CD4-positive, alpha-beta T cell treated with Interleukin-21 for 1 hour (primary cell): ENCODE results near the gene SCAF4.

Experiments used
- DNase-seq: peaks from one replicate; pipeline ENCODE4 v3.0.0-alpha.2; 2020

The SCAF4 gene

DNA sequence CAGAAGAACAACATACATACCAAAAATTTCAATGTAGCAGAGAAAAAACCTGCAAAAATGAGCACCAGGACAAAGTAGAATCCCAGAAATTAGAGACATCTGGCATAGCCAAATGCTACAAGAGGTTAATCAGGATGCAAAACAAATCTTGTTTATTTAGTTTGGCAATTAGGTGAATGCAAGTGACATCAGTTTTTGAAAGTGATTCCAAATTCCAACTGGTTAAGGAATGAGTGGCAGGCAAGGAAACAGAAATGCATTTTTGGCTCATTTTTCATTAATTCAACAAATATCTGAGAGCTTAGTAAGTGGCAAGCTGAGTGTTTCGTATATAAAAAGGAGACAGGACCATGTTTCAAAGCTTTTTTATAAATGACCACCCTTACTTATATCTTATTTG lies 21.3 kb downstream of the SCAF4 start:
- DNase-seq = no peak

DNA sequence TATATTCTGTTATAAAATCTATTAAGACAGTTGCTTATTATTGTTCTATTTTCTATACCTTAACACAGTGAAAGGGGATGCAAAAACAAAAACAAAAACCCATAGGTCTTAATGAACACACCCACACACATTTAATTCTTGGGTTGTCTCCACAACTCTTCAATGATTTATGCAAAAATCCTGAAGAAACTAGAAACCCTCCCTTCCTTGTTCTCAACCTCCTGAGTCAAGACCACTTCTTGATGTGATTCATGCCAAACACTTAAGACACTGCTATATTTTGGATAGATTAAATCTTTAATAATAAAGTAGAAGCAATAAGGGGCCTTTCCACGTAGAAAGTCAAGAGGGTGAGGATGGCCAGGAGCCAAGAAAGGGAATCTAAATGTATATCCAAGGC lies 23.4 kb downstream of the SCAF4 start:
- no peak for DNase-seq

DNA sequence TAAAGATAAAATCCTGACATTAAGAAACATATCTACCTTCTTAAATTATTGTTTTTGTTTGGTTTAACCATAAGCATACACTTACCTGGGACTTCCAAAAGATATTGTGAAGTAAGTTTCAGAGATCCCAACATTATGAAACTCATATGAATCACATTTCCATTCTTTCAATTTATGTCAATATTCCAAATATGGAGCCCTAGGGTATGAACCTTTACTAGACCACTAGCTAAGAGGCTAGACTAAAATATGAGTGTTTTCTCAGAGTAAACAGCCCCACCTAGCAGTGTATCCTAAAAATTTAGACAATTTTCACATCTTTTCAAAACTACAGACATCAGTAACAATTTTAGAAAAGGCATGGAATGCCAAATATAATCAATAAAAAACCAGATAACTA lies 24.4 kb downstream of the SCAF4 start:
- no peak for DNase-seq

DNA sequence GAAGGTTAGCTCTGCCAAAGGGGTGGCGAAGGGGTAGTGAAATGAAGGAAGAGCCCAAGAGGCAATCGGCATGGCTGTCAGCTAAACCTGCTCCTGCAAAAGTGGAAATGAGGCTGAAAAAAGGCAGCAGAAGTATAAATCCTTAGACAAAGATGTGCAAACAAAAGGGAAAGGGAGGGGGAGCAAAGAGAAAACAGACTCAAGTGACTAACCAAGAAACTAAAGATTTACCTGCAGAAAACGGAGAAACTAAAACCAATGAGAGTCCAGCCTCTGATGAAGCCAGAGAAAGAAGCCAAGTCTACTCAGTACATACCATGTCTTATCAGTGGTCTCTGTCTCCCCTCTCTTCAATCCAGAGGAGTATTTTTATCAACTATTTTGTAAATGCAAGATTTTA lies 25.4 kb downstream of the SCAF4 start:
- DNase-seq = no peak

DNA sequence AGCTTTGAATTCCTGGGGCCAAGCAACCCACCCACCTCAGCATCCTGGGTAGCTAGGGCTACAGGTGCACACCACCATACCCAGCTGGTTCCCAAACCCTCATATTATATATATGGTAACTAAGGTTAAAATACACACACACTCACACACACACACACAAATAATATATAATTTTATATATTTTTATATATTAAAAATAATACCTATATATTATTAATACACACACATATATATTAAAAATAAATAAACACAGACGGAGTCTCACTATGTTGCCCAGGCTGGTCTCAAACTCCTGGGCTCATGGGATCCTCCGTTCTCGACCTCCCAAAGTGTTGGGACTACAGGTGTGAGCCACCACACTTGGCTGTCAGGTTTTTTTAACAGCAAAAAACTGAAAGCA lies 31.9 kb downstream of the SCAF4 start:
- no peak for DNase-seq

DNA sequence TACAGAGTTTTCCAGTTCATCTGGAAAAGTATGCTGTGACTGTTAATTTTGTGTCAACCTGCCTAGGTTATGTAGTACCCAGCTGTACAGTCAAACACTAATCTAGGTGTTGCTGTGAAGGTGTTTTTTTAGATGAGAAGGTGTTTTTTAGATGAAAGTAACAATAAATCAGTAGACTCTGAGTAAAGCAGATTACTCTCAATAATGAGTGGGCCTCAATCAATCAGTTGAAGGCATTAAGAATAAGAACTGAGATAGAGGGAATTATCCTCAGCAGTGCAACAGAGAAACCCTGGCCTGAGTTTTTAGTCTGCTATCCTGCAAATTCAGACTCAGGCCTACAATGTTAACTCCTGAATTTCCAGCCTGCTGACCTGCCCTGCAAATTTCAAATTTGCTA lies 33.5 kb downstream of the SCAF4 start:
- no peak for DNase-seq

DNA sequence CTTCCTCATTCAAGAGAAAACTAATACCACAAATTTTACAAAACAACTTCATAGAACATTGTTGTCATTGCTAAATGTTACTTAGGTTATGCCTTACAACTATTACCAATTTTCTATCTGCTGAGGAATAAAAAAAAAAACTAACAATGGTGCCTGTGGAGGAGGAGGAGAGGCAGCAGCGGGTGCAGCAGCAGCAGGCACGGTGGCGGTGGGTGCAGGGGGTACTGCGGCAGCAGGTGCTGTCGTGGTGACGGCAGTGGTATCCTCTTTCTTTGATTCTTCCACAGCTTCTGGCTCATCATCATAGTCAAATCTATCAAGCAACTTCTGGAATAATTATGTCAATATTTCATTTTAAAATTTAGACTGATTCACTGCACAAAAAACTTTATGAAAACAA lies 35.5 kb downstream of the SCAF4 start:
- DNase-seq = no peak

DNA sequence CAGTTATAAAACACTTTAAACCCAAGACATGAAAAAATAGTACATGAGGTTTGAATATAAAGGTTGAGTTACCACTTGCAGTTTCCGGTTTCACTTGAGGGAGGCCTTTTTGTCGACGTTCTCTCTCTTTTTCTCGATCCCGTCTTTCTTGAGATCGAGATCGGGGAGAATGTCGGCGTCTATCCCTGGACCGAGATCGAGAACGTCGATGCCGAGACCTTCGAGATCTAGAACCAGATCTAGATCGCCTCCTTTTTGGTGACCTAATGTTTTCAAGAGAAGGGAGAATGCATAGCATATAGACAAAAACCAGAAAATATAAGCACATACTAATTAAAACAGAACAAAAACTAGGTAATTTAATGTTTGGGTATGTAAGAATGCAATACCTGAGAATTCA lies 38.7 kb downstream of the SCAF4 start:
- DNase-seq = no peak

DNA sequence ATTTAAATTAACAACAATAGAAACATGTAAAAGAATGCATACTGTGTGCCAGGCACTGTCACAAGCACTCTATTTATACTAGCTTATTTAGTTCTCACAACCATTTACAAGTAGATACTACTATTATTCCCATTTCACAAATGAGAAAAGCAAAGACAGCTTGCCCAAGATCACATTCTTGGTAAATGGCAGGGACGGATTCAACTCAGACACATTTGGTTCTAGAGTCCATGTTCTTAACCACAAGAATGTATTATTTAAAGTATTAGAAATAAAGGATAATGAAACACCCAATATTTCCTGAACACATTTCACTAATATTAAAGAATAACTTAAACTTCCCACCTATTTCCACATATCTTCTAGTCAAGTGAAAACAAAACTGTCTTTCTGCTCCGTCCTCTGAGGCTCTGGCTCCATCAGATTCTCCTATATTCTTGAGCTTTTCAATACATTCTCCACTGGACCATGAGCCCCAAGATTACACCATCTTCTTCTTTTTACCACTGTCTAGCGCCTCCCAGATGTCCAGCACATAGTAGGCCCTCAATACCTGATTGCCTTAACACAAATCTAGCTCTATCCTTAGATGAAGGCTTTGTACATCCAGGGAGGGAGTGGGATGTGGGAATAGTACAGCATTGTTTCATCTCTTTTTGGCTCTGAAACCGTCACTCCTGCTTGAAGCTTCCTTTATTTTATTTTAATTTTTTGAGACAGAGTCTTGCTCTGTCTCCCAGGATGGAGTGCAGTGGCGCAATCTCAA lies 43.1 kb downstream of the SCAF4 start:
- DNase-seq = no peak

DNA sequence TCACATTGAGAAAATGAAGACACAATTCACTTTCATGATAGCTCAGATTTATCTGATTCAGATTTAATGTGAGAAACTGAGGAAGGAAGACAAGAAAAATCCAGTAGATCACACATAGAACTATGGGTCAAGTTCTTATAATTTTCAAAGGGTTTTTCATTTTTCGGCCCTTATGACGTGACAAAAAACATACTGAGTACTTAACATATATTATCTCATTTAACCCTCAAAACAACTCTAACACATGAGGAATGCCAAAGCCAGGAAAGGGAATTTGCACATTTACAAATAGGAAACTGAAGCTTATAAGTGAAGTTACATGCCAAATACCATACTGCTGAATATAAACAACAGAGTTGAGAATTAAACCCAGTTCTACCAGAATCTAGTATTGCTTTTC lies 44.8 kb downstream of the SCAF4 start:
- no peak for DNase-seq

DNA sequence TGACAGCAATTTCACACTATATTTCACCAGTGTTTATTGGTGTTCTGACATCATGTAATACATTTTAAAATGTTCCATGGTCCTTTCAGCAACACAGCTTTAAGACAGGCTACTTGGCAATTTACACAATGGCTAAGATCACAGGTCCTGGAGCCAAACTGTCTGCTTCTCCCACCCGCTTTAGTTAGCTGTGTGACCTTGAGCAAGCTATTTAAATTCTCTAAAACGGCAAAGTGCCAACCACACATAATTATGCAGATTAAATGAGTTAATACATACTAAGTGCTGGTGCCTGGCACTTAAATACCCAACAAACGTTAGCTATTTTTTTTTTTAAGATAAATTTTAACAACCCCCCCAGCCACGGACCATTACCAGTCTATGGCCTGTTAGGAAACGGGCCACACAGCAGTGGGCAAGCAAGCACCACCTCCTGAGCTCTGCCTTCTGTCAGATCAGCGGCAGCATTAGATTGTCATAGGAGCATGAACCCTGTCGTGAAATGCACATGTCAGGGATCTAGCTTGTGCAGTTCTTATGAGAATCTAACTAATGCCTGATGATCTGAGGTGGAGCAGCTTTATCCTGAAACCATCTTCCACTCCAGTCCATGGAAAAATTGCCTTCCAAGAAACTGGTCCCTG lies 45.5 kb downstream of the SCAF4 start:
- DNase-seq = no peak

DNA sequence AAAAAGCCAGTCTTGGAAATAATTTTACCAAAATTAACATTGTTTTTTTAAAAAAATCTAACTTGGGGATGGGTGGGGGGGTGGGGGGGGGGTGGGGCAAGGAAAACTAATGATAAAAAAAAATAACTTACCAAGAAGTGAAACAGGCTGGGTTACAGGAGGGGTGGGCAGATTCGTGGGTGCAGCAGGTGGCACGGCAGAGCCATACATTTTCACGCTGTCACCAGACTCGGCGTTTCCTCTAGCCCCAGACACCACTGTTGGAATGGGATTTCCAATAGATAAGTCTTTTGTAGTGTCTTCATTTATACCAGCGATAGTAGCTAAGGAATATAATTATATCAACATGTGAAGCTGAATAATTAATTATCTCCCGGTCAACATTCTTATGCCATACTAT lies 47.0 kb downstream of the SCAF4 start:
- DNase-seq = no peak

DNA sequence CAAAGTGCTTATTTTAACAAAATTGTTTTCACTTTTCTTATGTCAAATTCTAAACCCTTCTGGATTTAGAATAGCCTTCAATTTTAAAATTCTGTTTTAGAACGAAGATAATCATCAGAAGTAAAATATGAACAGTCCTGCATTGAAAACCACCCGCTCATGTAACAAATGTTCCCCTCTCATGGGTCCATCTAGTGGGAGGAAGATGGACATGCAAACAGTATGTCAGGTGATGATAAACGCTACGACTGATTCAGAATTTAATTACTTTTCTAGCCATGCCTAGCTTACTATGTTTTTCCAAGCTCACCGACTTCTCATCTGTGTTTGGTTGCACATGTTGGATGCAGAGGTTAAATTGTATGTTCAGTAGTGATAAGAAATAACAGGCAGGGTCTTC lies 48.9 kb downstream of the SCAF4 start:
- no peak for DNase-seq

DNA sequence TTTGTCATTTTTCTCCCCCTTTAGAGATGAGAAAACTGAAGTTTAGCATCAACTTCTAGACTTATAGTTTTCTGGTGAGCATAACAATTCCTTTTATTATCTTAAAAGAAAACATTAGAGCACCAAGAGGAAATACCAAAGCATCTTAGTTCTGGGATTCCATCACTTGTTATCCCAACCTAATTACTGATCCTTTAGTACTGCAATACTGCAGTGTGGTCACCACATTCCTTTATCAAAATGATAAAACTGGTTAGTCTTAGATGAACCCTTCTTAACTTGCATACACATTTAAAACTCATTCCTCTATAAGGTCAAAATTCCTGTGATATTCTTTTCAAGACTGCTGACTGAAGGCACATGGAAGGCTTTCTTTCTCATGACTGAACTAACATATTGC lies 49.3 kb downstream of the SCAF4 start:
- DNase-seq = no peak

DNA sequence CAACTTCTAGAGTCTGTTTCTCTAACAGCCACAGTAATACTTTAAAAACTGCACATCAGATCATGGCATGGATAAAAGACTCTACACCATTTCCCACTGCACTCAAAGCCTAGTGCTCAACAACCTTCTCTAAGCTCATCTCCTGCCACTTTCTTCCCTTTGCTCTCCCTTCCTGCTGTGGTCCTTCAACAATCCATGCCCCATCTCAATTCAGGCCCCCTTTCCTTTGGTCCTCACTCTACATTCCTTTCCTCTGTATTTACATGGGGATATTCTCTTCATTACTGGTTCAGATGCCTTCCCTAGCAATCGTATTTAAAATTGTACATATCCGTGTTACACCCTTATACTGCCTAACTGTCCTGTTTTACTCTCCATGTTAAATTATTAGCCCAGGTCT lies 53.4 kb downstream of the SCAF4 start:
- no peak for DNase-seq

DNA sequence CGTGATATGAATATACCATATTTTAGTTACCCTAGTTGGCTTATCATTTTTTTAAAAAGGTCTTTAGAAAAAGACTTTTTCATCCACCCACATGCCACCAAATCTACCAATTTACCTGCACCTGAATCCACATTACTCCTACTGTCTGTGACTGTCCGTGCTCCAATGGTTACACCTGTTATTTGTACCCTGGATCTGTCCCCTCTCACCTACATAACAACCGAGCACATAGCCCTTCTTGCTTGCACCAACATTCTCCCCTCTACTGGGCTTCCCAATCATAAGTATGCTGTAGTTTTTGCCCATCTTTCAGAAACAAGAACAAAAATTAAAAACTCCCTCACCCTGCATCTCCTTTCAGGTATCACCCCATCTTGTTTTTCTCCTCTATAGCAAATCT lies 54.9 kb downstream of the SCAF4 start:
- no peak for DNase-seq

DNA sequence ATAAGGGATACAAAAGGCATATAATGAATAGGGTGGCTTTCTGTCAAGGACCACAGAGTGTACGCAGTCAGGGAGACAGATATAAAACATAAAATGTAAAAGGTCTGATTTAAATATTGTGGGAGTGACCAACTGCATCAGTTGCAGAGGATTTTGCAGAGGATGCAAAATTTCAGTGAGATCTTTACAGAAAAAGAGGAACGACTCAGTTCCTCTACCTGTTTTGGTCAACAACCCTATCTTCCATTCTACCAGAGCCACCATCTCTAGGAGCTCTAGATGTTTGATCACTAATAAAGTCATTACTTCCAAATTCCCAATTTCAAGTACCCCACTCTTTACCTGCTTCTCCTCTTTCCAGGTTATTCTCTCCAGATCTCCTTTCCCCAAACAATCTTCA lies 56.0 kb downstream of the SCAF4 start:
- no peak for DNase-seq

DNA sequence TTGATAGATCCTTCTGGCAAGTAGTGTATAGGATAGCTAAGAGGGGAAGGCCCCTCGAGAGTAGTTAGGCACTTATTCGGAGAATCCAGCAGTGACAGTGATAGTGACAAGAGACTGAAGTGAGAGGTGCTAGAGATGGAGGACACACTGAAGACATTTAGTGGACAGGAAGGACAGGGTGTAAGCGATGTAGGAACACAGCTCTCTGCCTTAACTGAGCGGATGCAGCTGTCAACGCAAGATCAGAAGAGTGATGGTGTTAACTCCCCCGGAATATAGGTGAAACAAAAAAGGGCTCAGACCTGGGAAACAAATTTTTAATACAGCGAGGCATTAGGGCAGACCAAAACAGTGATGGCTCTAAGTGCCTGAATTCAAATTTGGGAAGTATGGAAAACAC lies 56.6 kb downstream of the SCAF4 start:
- no peak for DNase-seq

DNA sequence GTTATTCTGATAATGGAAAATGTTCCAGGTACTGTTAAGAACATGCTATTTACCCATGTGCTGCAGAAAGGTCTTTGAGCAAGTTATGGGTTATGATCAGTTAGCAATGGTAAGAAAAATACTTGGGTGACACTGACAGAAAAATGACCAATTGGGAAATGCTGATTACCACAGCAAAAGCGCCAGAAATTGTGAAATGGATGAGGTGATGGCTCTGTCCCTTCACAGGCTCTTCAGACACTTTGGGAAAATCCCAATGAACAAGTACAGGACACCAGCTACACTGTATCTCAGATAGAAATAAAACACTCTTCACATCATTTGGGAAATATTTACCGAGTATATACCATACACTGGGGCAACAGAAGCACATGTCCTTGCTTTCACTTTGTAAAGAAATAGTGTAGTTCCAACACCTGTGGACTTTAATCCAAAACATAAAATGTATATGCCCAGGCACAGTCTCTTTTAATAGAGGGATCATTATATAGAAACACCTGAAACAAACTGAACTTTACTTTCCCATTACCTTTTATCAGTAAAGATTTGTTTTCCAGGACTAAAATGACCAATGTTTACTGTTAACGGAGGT lies 58.5 kb downstream of the SCAF4 start:
- DNase-seq = no peak

DNA sequence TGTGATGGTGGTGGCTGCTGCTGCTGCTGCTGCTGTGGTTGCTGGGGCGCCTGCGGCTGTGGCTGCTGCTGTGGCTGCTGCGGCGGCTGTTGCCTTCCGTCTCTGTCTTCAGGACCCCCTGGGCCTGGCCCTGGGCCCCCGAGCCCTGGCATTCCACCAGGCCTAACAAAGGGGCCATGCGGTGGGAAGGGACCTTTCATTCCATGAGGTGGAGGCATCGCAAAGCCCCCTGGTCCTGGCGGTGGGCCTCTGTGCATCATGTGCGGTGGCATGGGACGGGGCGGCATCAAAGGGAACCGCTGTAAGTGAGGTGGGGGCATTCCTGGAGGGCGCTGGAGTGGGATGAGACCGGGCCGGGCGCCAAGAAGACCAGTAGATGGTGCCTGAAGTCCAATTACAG lies 60.0 kb downstream of the SCAF4 start:
- DNase-seq = no peak

DNA sequence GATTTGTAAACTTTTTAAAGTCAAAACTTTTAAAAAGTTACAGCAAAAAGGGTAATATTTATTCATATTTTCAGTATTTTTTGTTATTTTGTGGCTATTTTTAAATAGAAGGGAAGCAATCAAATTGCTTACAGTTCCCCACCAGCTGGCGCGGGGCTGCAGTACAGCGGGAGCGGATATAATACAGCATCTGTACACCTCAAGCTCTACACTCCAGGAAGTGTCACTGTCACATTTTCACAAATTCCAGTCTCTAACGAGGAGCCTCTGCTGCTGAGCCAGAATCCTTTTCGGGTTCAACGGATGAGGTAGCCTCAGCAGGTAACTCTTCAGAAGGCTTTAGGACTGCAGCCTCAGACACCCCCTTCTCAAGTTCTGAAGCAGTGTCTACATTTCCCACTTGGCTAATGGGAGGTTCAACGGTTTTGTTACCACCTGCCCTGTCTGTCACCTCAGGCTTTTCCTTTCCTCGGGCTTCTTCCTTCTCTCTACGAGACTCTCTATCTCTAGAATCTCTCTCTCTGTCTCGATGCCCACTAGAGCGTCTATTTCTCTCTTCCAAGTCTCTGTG lies 60.7 kb downstream of the SCAF4 start:
- DNase-seq = no peak

DNA sequence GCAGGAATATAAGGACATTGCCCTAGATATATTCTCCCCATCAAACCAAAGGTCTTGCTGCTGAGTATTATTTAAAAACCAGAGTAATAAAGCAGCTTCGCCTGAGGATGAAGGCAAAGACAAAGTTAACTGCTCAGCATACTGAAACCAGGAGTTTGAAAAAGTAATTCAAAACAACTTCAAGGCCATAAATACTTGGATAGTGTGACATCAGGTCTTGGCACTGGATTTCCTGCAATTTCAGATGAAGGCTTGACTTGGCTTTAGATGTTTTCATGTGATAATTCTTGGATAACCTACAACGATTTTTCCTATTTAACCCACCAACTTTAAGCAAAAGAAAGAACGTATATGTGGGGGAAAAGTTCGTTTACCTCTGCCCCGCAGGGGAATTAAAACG lies 61.8 kb downstream of the SCAF4 start:
- DNase-seq = no peak

DNA sequence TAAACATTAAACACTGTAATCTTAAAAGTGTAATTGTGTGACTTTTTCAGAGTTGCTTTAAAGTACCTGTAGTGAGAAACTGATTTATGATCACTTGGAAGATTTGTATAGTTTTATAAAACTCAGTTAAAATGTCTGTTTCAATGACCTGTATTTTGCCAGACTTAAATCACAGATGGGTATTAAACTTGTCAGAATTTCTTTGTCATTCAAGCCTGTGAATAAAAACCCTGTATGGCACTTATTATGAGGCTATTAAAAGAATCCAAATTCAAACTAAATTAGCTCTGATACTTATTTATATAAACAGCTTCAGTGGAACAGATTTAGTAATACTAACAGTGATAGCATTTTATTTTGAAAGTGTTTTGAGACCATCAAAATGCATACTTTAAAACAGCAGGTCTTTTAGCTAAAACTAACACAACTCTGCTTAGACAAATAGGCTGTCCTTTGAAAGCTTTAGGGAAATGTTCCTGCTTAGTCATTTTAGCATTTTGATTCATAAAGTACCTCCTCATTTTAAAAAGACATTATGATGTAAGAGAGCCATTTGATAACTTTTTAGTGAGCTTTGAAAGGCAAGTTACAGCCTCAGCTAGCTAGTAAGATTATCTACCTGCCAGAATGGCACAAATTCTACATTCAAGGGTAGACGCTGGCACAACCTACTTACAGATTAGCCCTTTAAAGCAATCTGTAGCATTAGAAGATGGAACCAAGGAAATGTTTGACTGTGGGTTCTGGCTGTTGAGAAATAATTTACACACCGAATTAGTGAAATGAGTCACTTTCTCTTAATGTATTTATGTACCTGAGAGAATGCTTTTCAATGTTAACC lies 63.0 kb downstream of the SCAF4 start:
- no peak for DNase-seq
